HepG2 (cell line): ENCODE results near the gene ADAMTS2.

Experiments
- FOXK1 ChIP-seq: sonication (generic); formaldehyde crosslinking; IDR thresholded peaks from 2 replicates; pipeline ENCODE4 v1.4.0; 2020; ENCODE audit warnings: low read depth, missing genetic modification reagents, borderline replicate concordance
- HNF4A ChIP-seq: sonication (generic); formaldehyde crosslinking; IDR thresholded peaks from 2 replicates; pipeline ENCODE4 v1.4.0; 2020; ENCODE audit warnings: missing genetic modification reagents
- KAT7 ChIP-seq: IDR thresholded peaks from 2 replicates; pipeline ENCODE4 v1.6.1; 2018; ENCODE audit warnings: borderline replicate concordance, missing compliant biosample characterization
- PBX2 ChIP-seq: IDR thresholded peaks from 2 replicates; pipeline ENCODE4 v1.6.1; 2016; ENCODE audit warnings: control low read depth
- SMAD3 ChIP-seq: sonication (generic); formaldehyde crosslinking; IDR thresholded peaks from 2 replicates; pipeline ENCODE4 v1.4.0; 2020; ENCODE audit warnings: missing genetic modification reagents
- TAF1 ChIP-seq: sonication (generic); formaldehyde crosslinking; IDR thresholded peaks from 2 replicates; pipeline ENCODE4 v1.4.0; 2020; ENCODE audit warnings: missing genetic modification reagents
- TIGD3 ChIP-seq: sonication (generic); formaldehyde crosslinking; IDR thresholded peaks from 2 replicates; pipeline ENCODE4 v1.5.1; 2020; ENCODE audit warnings: mild to moderate bottlenecking, missing genetic modification reagents, borderline replicate concordance
- ZNF142 ChIP-seq: sonication (generic); formaldehyde crosslinking; IDR thresholded peaks from 2 replicates; pipeline ENCODE4 v1.4.0; 2020; ENCODE audit warnings: missing genetic modification reagents
- ZNF331 ChIP-seq: sonication (generic); formaldehyde crosslinking; IDR thresholded peaks from 2 replicates; pipeline ENCODE4 v1.4.0; 2020; ENCODE audit warnings: missing genetic modification reagents
- TF ChIP-seq, protein P1 (sequence below): sonication (generic); formaldehyde crosslinking; IDR thresholded peaks from 2 replicates; pipeline ENCODE4 v1.5.0; 2020; ENCODE audit warnings: mild to moderate bottlenecking, missing genetic modification reagents, moderate library complexity
- TF ChIP-seq, protein P2 (sequence below): sonication (generic); formaldehyde crosslinking; conservative IDR thresholded peaks from 2 replicates; pipeline ENCODE4 v1.4.0; 2020; ENCODE audit warnings: missing genetic modification reagents
- TF ChIP-seq, protein P3 (sequence below): sonication (generic); formaldehyde crosslinking; IDR thresholded peaks from 2 replicates; pipeline ENCODE4 v1.4.0; 2020; ENCODE audit warnings: missing genetic modification reagents

DNA sequence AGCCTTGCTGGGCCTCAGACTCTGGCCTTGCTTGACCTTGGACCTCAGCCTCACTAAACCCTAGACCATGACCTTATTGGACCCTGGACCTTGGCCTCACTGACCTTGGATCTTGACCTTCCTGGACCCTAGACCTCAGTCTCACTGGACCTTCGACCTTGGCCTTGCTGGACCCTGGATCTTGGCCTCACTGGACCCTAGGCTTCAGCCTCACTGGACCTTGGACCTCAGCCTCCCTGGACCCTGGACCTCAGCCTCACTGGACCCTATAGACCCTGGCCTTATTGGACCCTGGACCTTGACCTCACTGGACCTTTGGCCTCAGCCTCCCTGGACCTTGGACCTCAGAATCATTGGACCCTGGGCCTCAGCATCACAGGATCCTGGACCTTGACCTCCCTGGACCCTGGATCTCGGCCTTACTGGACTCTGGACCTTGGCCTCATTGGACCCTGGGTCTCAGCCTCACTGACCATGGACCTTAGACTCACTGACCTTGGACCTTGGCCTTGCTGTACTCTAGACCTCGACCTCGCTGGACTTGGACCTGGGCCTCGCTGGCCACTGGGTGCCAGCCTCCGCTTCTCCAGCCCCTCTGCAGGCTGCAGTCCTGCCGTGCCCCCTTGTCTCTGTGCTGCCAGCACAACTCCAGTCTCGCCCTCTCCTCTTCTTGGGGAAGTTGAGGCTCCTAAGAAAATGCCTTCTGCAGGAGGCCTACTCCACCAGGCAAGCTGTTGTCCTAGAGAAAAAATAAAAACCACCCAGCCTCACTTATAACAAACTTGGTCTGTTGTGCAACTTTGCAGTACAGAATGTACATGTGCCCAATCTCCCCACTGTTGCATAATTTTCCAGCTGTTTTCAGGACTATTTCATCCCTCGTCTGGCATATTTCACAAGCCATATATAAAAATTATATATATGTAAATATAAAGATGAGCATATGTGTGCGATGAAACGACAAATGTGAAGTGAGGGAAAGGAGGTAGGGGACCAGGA lies 11.0 kb upstream of the ADAMTS2 start:
- TF ChIP-seq ZNF331 (CRISPR knock-in tag) (no peak), KAT7 (CRISPR knock-in tag) (no peak), HNF4A (CRISPR knock-in tag) (peak; percentile 11; the same call in 1 of the 2 replicates), TAF1 (no peak), TIGD3 (CRISPR knock-in tag) (no peak), PBX2 (CRISPR knock-in tag) (no peak), SMAD3 (CRISPR knock-in tag) (no peak), ZNF142 (CRISPR knock-in tag) (no peak), FOXK1 (CRISPR knock-in tag) (no peak)
- TF ChIP-seq, protein P1, sequence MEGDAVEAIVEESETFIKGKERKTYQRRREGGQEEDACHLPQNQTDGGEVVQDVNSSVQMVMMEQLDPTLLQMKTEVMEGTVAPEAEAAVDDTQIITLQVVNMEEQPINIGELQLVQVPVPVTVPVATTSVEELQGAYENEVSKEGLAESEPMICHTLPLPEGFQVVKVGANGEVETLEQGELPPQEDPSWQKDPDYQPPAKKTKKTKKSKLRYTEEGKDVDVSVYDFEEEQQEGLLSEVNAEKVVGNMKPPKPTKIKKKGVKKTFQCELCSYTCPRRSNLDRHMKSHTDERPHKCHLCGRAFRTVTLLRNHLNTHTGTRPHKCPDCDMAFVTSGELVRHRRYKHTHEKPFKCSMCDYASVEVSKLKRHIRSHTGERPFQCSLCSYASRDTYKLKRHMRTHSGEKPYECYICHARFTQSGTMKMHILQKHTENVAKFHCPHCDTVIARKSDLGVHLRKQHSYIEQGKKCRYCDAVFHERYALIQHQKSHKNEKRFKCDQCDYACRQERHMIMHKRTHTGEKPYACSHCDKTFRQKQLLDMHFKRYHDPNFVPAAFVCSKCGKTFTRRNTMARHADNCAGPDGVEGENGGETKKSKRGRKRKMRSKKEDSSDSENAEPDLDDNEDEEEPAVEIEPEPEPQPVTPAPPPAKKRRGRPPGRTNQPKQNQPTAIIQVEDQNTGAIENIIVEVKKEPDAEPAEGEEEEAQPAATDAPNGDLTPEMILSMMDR (CRISPR knock-in tag), result no peak
- TF ChIP-seq, protein P2, sequence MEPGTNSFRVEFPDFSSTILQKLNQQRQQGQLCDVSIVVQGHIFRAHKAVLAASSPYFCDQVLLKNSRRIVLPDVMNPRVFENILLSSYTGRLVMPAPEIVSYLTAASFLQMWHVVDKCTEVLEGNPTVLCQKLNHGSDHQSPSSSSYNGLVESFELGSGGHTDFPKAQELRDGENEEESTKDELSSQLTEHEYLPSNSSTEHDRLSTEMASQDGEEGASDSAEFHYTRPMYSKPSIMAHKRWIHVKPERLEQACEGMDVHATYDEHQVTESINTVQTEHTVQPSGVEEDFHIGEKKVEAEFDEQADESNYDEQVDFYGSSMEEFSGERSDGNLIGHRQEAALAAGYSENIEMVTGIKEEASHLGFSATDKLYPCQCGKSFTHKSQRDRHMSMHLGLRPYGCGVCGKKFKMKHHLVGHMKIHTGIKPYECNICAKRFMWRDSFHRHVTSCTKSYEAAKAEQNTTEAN (CRISPR knock-in tag), result no peak
- TF ChIP-seq, protein P3, sequence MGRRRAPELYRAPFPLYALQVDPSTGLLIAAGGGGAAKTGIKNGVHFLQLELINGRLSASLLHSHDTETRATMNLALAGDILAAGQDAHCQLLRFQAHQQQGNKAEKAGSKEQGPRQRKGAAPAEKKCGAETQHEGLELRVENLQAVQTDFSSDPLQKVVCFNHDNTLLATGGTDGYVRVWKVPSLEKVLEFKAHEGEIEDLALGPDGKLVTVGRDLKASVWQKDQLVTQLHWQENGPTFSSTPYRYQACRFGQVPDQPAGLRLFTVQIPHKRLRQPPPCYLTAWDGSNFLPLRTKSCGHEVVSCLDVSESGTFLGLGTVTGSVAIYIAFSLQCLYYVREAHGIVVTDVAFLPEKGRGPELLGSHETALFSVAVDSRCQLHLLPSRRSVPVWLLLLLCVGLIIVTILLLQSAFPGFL (CRISPR knock-in tag), result no peak
